SK-N-SH (cell line): ENCODE measurements around the gene GYS1. TPM values are rescaled to one million over a fixed set of nuclear protein-coding genes. Genes with fewer than 3 reads are reported as not detected.
"Not testable (repeated sequence)": the region's sequence is repeated elsewhere in the genome, so short reads cannot be mapped to it uniquely, and the experiment has no call there.

ENCODE experiments used
- CTCF ChIA-PET: fragments of 300-600, 350-600 bp; formaldehyde crosslinking; extraction: SDS; loops from one replicate; lab custom pipeline; 2021; lab: Yijun Ruan, JAX
- POLR2A ChIA-PET: fragments of 350-600 bp; sonication (Branson Sonifier 250); formaldehyde crosslinking; extraction: SDS; loops from one replicate; lab custom pipeline; 2020; ENCODE audit warnings: antibody characterized with exemption, inconsistent platforms; lab: Yijun Ruan, JAX
- DNase-seq: peaks from one replicate; pipeline ENCODE4 v3.0.0; 2012
- H2AFZ ChIP-seq: fragments of 200-600 bp; sonication (generic); 2 replicates; pipeline ENCODE4 v1.8.1; 2016; ENCODE audit warnings: antibody characterized with exemption, mild to moderate bottlenecking, low read depth
- H3F3A ChIP-seq: fragments of 200-600 bp; sonication (generic); replicated peaks from 2 replicates; pipeline ENCODE3; 2016; ENCODE audit warnings: antibody characterized with exemption, mild to moderate bottlenecking; ENCODE audit not compliant: insufficient read depth
- H3K27ac ChIP-seq, 2 experiments: fragments of 200-500 bp in 1 of 2; fragments of 200-600 bp in 1 of 2; sonication (Bioruptor generic) in 1 of 2; sonication (generic), shearing (Covaris generic) in 1 of 2; 2 replicates each; pipeline versions ENCODE4 v1.5.1 to v1.6.1; 2014 to 2016; ENCODE audit warnings: low read depth in 2 of 2, inconsistent platforms in 1 of 2, low read length in 1 of 2, mild to moderate bottlenecking in 1 of 2, mixed read lengths in 1 of 2
- H3K27me3 ChIP-seq: fragments of 200-600 bp; sonication (generic), shearing (Covaris generic); 2 replicates; pipeline ENCODE4 v1.6.1; 2016; ENCODE audit warnings: mixed run types; ENCODE audit not compliant: insufficient read depth
- H3K36me3 ChIP-seq, 2 experiments: fragments of 200-500 bp in 1 of 2; fragments of 200-600 bp in 1 of 2; sonication (Bioruptor generic) in 1 of 2; sonication (generic) in 1 of 2; replicated peaks in 1 of 2; 2 replicates each; pipeline versions ENCODE3 to v1.5.1; 2014 to 2016; ENCODE audit warnings: low read length in 1 of 2, mild to moderate bottlenecking in 1 of 2; ENCODE audit not compliant: insufficient read depth in 2 of 2, control insufficient read depth in 1 of 2
- H3K4me1 ChIP-seq, 2 experiments: fragments of 200-500 bp in 1 of 2; fragments of 200-600 bp in 1 of 2; sonication (Bioruptor generic) in 1 of 2; sonication (generic), shearing (Covaris generic) in 1 of 2; 2 replicates each; pipeline versions ENCODE4 v1.5.1 to v1.6.1; 2014 to 2016; ENCODE audit warnings: low read depth in 1 of 2, low read length in 1 of 2, mixed run types in 1 of 2; ENCODE audit not compliant: insufficient read depth in 2 of 2, control insufficient read depth in 1 of 2
- H3K4me2 ChIP-seq: fragments of 200-600 bp; sonication (generic), shearing (Covaris generic); 2 replicates; pipeline ENCODE4 v1.6.1; 2017; ENCODE audit warnings: mixed run types
- H3K4me3 ChIP-seq, 2 experiments: fragments of 200-500 bp in 1 of 2; fragments of 200-600 bp in 1 of 2; sonication (Bioruptor generic) in 1 of 2; sonication (generic), shearing (Covaris generic) in 1 of 2; 2 replicates each; pipeline versions ENCODE4 v1.5.1 to v1.8.1; 2014 to 2016; ENCODE audit warnings: low read depth in 2 of 2, inconsistent platforms in 1 of 2, low read length in 1 of 2, mild to moderate bottlenecking in 1 of 2, mixed read lengths in 1 of 2, moderate library complexity in 1 of 2
- H3K79me2 ChIP-seq: fragments of 200-600 bp; sonication (generic); 2 replicates; pipeline ENCODE4 v1.8.1; 2017; ENCODE audit warnings: mild to moderate bottlenecking; ENCODE audit not compliant: insufficient read depth
- H3K9ac ChIP-seq: fragments of 200-600 bp; sonication (generic); 2 replicates; pipeline ENCODE4 v1.6.1; 2017; ENCODE audit warnings: mixed run types
- H3K9me2 ChIP-seq: fragments of 200-600 bp; sonication (generic); 2 replicates; pipeline ENCODE4 v1.6.1; 2017; ENCODE audit warnings: mixed run types
- H3K9me3 ChIP-seq: fragments of 200-600 bp; sonication (generic); 2 replicates; pipeline ENCODE4 v1.6.1; 2017; ENCODE audit warnings: mixed run types, mild to moderate bottlenecking, moderate library complexity
- H4K20me1 ChIP-seq: fragments of 200-600 bp; sonication (generic); 2 replicates; pipeline ENCODE4 v1.6.1; 2017; ENCODE audit warnings: mild to moderate bottlenecking, mixed run types; ENCODE audit not compliant: insufficient read depth
- RFX5 ChIP-seq: IDR thresholded peaks from 2 replicates; pipeline ENCODE4 v1.6.1; 2012; ENCODE audit warnings: mild to moderate bottlenecking, improper control_type of control experiment, low read length
- WGBS: methylation state at CpG from one replicate; pipeline ENCODE4 v1.1.6; 2017; ENCODE audit warnings: low lambda C conversion rate; 5-methylcytosine and 5-hydroxymethylcytosine counted together
- polyA plus RNA-seq, 3 experiments: library from polyadenylated mRNA; depleted of rRNA; stranded (reverse); fragments of >200 nt; gene quantifications; 2 replicates each; pipeline ENCODE4 v1.2.3, GENCODE V29; 2012
- TF ChIP-seq, protein P1 (sequence below): fragments of 200-600 bp; sonication (generic); IDR thresholded peaks from 2 replicates; pipeline ENCODE4 v1.6.1; 2017; ENCODE audit warnings: antibody characterized with exemption, mild to moderate bottlenecking, moderate library complexity

GYS1 gene
- polyA plus RNA-seq, 1 of the 3 experiments (the other 2 are of a cell fraction), result 25.3 TPM

DNA sequence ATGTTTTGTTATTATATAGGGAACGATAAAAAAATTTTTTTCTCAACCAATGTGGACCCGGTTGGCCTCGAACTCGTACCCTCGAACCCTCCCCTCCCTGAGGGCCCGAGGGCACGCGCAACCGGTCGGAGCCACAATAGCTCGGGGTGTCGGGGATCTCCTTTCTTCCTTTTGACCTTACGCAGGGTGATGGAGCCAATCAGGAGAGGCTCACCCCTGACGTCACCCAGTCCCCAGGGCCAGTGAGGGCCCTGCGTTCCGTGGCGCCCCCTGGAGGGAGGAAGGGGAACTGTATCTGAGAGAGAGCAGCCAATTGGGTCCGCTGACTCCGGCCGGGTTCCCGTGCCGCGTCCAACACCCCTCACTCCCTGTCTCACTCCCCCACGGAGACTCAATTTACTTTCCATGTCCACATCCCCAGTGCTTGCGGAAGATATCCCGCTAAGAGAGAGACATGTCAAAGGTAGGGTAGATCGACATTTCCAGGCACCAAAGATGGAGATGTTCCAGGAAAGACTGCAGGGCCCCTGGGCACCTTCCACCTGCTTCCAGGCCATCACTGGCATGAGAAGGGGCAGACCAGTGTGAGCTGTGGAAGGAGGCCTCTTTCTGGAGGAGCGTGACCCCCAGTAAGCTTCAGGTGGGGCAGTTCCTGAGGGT lies 38.7 kb upstream of the GYS1 start, which contains the start of gene CGB2:
Gene CGB2, plus strand, starts transcription at position 249 of the 660 bp plus-strand sequence. Its CDS starts 206 bp downstream, at position 455.
- H3K4me3 ChIP-seq, H3K79me2 ChIP-seq, H3K4me2 ChIP-seq, H3K36me3 ChIP-seq, H3K9me3 ChIP-seq, H3K9me2 ChIP-seq, H3K27ac ChIP-seq, H3K9ac ChIP-seq, H3F3A ChIP-seq, H4K20me1 ChIP-seq, POLR2A ChIA-PET, H3K27me3 ChIP-seq, H3K4me1 ChIP-seq, H2AFZ ChIP-seq: not testable (repeated sequence)
- DNase-seq, result peak; percentile 81
- 0 out of 2 replicates have a peak, but pooled peaks have one; percentile 36 for TF ChIP-seq RFX5
- TF ChIP-seq, protein P1, sequence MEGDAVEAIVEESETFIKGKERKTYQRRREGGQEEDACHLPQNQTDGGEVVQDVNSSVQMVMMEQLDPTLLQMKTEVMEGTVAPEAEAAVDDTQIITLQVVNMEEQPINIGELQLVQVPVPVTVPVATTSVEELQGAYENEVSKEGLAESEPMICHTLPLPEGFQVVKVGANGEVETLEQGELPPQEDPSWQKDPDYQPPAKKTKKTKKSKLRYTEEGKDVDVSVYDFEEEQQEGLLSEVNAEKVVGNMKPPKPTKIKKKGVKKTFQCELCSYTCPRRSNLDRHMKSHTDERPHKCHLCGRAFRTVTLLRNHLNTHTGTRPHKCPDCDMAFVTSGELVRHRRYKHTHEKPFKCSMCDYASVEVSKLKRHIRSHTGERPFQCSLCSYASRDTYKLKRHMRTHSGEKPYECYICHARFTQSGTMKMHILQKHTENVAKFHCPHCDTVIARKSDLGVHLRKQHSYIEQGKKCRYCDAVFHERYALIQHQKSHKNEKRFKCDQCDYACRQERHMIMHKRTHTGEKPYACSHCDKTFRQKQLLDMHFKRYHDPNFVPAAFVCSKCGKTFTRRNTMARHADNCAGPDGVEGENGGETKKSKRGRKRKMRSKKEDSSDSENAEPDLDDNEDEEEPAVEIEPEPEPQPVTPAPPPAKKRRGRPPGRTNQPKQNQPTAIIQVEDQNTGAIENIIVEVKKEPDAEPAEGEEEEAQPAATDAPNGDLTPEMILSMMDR, result peak; percentile 66
- CTCF ChIA-PET, result interaction anchor here (1.0 kb wide), 1 partner anchor 12 kb away, joined by 3 read pairs; no protein-coding TSS in a partner anchor
- 32% methylated on average over 18 of the region's 28 CpGs for WGBS

GRCh38 chr19:49030323-49030722 lies 37.2 kb upstream of the GYS1 start:
- POLR2A ChIA-PET, H3K4me2 ChIP-seq, H3K4me3 ChIP-seq, H3K27me3 ChIP-seq, H3F3A ChIP-seq, H4K20me1 ChIP-seq, DNase-seq, H3K9me3 ChIP-seq, H3K4me1 ChIP-seq, H3K9me2 ChIP-seq, H2AFZ ChIP-seq, CTCF ChIA-PET, H3K36me3 ChIP-seq, H3K9ac ChIP-seq, H3K79me2 ChIP-seq: not testable (repeated sequence)
- 85% methylated on average over 6 of the region's 8 CpGs for WGBS
- 0 out of 4 replicates have a peak overlapping the region, but pooled peaks of 1 of the 2 experiments have one; percentile 51 for H3K27ac ChIP-seq

DNA sequence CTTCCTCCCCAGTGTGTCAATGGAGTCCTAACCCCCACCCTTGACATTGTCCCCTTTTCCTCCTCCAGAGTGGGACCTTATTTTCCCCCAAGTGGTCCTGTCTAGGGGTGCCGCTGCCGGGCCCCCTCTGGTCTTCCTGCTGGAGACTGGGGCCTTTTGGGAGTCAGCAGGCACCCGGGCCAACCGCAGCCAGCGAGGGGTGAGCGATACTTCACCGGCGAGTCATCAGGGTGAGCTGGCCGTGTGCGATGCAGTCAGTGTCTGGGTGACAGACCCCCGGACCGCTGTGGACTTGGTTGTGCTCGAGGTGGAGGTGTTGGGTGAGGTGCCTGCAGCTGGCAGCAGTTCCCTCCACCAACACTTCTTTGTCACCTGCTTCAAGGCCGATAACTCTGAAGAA lies 36.6 kb upstream of the GYS1 start:
- H3K36me3 ChIP-seq, H3K79me2 ChIP-seq, DNase-seq, H3K9me2 ChIP-seq, H3K9ac ChIP-seq, H3K27me3 ChIP-seq, H3F3A ChIP-seq, H3K4me3 ChIP-seq, CTCF ChIA-PET, H4K20me1 ChIP-seq, POLR2A ChIA-PET, H3K9me3 ChIP-seq, H2AFZ ChIP-seq, H3K4me1 ChIP-seq: not testable (repeated sequence)
- 33% methylated on average over 14 of the region's 14 CpGs for WGBS
- peak overlapping the region; percentile 7; the same call in 1 of the 2 replicates for H3K4me2 ChIP-seq
- peak overlapping the region in 1 of 2 experiments; percentile 51; a peak in 1 of 4 replicates for H3K27ac ChIP-seq

DNA sequence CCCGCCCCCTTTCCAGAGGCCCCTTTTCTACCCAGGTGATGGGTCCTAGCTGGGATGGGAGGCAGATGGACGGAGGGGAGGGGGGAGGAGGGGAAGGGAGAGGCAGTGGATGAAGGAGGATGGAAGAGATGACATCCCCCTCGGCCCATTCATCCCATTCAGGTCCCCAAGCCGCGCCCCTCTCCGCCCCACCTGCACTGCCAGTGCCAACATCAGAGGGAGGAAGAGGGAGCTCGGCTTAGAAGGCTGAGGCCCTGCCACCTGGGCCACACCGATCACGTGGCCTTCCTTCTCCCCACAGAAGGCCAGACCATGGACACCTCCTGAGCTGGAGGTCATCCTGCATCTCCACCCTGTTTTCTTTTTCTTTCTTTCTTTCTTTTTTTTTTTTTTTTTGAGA lies 35.6 kb upstream of the GYS1 start:
- H3K4me1 ChIP-seq, H3K27me3 ChIP-seq, H3K9me2 ChIP-seq, H3K4me2 ChIP-seq, H4K20me1 ChIP-seq, H3K36me3 ChIP-seq, POLR2A ChIA-PET, H3K79me2 ChIP-seq, H3K4me3 ChIP-seq, H3K9me3 ChIP-seq, DNase-seq, H2AFZ ChIP-seq, H3K9ac ChIP-seq, H3K27ac ChIP-seq, H3F3A ChIP-seq: not testable (repeated sequence)
- CTCF ChIA-PET, result interaction anchor here (1.0 kb wide), 1 partner anchor 29 kb away, joined by 4 read pairs; no protein-coding TSS in a partner anchor
- 73% methylated on average over 3 of the region's 9 CpGs for WGBS

DNA sequence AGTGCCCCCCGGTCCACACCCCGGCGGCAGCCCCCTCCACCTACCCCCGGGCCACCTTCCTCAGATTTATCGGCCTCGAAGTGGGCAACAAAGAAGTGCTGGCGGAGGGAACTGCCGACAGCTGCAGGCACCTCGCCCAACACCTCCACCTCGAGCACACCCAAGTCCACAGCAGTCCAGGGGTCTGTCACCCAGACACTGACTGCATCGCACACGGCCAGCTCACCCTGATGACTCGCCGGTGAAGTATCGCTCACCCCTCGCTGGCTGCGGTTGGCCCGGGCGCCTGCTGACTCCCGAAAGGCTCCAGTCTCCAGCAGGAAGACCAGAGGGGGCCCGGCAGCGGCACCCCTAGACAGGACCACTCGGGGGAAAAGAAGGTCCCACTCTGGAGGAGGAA lies 32.5 kb upstream of the GYS1 start:
- H4K20me1 ChIP-seq, POLR2A ChIA-PET, H3K27me3 ChIP-seq, H3K4me3 ChIP-seq, H3K9me2 ChIP-seq, H3K79me2 ChIP-seq, CTCF ChIA-PET, H3K9ac ChIP-seq, H3K36me3 ChIP-seq, H3K9me3 ChIP-seq, DNase-seq, H3K4me1 ChIP-seq: not testable (repeated sequence)
- 0 out of 2 replicates have a peak overlapping the region, but pooled peaks have one; percentile 84 for H2AFZ ChIP-seq
- 39% methylated on average over 13 of the region's 23 CpGs for WGBS
- H3K4me2 ChIP-seq, result peak overlapping the region; percentile 15; the same call in 1 of the 2 replicates
- peak overlapping the region in 1 of 2 experiments; percentile 27; a peak in 2 of 4 replicates for H3K27ac ChIP-seq
- H3F3A ChIP-seq, result peaks cover 12% of the 10 kb centered on the region
